AG10803 (cell line): ENCODE results near the gene FUCA1.
A peak's percentile ranks its signal among the peaks of the same experiment; 100 is the strongest.

Source experiments
- DNase-seq: peaks from one replicate; pipeline ENCODE4 v3.0.0; 2010; ENCODE audit warnings: low read depth
- H3K4me3 ChIP-seq: 2 replicates; pipeline ENCODE4 v1.5.1; 2011; ENCODE audit warnings: mild to moderate bottlenecking, low read length, control low read depth
- TF ChIP-seq, protein P1 (sequence below): conservative IDR thresholded peaks from 2 replicates; pipeline ENCODE4 v1.5.1; 2011; ENCODE audit warnings: mild to moderate bottlenecking, low read length, control low read depth, inconsistent platforms

FUCA1 gene

DNA sequence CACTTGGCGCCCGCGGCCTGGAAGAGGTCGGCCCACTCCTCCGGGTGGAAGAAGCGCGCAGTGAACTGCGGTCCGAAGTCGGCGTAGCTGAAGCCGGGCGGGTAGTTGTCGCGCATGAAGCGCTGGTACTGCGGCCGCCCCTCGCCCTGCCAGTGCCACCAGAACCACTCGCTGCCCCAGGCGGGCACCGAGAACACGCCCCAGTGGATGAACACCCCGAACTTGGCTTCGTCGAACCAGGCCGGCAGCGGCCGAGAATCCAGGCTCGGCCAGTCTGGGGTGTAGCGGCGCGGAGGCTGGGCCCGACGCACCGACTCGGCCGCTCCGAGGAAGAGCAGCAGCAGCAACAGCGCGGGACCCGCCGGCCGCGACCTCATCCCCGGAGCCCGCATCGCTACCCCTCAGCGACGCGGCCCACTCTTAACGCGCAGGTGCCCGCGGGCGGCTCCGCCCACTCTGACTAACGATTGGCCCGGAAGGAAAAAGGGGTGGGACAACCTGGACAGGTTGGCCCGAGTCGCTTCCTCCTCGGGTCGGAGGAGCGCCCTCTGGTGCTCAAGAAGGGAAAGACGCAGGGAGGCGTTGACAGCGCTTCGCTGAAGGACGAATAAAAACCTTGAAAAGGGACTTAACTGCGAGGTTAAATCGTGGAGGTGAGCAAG is at the start of gene FUCA1:
FUCA1 (minus strand) TSS at position 396 of the 662 bp plus-strand sequence; CDS start at position 392, 4 bp downstream.
- peak; percentile 70 for DNase-seq
- TF ChIP-seq, protein P1, sequence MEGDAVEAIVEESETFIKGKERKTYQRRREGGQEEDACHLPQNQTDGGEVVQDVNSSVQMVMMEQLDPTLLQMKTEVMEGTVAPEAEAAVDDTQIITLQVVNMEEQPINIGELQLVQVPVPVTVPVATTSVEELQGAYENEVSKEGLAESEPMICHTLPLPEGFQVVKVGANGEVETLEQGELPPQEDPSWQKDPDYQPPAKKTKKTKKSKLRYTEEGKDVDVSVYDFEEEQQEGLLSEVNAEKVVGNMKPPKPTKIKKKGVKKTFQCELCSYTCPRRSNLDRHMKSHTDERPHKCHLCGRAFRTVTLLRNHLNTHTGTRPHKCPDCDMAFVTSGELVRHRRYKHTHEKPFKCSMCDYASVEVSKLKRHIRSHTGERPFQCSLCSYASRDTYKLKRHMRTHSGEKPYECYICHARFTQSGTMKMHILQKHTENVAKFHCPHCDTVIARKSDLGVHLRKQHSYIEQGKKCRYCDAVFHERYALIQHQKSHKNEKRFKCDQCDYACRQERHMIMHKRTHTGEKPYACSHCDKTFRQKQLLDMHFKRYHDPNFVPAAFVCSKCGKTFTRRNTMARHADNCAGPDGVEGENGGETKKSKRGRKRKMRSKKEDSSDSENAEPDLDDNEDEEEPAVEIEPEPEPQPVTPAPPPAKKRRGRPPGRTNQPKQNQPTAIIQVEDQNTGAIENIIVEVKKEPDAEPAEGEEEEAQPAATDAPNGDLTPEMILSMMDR, result peak; percentile 89
- H3K4me3 ChIP-seq, result peak within 1 kb of the TSS; percentile 64

DNA sequence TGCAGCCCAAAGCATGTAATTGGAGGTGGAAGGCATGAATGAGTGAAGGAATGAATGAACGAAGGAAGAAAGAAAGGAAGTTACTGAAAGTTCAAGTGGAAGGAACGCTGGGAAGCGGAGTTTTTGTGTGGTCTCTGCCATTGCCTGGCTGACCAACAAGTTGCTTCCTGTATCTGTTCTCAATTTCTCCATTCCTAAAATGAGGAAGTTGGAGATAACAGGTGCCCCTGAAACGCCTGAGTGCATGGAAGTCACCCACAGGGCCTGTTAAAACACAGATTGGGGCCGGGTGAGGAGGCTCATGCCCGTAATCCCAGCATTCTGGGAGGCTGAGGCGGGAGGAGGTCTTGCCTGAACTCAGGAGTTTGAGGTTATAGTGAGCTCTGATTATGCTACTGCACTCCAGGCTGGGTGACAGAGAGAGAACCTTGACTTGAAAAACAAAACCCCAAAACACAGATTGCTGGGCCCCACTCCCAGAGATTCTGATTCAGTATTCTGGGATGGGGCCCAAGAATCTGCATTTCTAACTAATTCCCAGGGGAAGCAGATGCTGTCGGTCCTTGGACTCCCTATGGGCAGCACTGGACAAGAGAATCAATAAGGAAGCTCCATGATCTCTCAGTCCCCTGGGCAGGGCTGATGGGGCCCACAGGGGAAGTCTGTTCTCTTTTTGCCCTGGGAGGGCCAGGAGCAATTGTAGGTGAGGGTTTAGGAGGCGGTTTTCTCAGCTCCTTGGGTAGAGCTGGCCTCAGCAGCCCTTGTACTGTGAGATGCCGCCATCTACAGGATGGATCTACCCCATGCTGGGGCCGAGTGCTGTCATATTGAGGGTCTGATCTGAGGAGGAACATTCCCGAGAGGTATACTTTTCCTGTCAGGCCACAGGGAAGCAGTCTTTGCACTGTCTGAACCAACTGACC is 48.4 kb upstream of the FUCA1 start:
- no peak overlapping the region for H3K4me3 ChIP-seq
- TF ChIP-seq, protein P1, result peak; percentile 54
- DNase-seq, result peak; percentile 43

DNA sequence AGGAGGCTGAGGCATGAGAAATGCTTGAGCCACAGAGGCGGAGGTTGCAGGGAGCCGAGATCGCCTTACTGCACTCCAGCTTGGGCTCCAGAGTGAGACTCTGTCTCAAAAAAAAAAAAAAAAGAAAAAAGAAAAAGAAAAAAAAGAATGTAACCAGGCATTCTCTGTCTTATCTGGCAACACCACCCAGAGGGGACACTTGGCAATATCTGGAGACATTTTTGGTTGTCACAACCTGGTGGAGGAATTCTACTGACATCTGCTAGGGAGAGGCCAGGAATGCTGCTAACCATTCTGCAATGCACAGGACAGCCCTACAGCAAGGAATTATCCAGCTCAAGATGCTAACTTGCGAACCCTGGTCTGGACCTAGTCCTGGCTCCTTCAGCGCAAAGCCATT is 47.4 kb upstream of the FUCA1 start:
- H3K4me3 ChIP-seq, result no peak overlapping the region
- TF ChIP-seq, protein P1, result no peak
- DNase-seq, result no peak

DNA sequence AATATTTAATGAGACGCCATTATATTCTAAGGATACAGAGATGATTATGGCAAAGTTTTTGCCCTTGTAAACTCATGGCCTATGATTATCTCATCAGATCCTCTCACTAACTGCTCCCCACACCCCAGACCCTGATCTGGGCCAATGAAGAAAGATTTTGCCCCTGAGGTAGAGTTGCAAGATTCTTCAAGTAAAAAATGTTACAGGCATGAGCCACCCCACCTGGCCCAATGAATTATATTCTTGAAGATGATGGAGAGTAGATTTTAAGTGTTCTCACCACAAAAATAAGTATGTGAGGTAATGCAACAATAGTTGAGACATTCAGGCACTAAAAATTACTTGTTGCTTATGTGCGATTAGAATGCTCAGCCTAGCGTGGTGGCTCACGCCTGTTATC is 46.8 kb upstream of the FUCA1 start:
- TF ChIP-seq, protein P1, result no peak
- H3K4me3 ChIP-seq, result no peak overlapping the region
- no peak for DNase-seq

DNA sequence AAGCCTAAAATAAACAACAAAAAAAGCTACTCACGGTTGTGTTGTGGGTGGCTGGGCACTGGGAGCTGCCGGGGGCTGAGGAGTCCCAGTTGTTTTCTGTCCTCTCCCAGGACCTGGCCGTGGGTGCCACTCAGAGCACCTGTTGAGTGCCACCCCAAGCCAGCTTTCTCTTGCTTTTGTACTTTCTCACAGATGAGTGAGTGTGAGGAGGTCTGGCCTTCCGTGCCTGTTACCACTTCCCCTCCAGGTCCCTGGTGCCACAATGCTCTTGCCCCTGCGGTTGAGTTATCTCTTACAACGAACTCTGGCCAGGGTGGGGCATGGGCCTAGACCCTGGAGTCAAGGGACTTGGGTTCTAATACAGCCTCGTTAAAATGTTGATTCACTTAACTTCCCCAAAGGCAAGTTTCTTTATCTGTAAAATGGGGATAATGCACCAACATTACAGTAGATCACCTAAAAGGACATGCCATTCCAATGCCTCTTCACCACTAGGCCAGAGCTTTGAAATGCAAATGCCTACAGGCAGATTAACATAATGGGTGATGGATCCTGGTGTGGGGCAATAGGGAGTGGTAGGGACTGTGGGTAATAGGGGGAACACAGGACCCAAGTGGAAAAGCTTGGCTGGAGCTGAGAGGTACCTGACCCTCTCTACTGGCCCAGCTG is 45.3 kb upstream of the FUCA1 start, which contains the start of gene CNR2:
CNR2 (minus strand) TSS at position 151 of the 669 bp plus-strand sequence. CDS start 37,745 bp downstream, outside the sequence.
- TF ChIP-seq, protein P1, result no peak
- no peak within 1 kb of the TSS for H3K4me3 ChIP-seq
- DNase-seq, result no peak

DNA sequence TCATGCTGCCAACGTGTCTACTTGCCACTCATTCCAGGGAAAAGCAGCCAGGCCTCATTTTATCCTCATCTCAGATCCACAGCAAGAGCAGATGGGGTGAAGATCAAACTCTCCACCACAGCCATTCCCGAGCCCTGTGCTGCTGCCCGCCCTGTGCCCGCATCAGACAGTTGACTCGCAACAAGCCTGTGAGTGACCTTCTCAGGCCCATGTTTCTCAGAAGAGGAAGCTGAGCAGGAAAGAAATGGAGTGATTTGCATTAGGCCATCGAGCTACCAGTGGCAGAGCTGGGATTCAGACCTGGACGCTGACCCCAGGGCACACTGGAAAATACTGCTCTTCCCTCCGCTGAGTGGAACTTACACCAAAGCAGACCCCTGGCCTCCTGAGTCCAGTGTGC is 43.8 kb upstream of the FUCA1 start:
- H3K4me3 ChIP-seq, result no peak overlapping the region
- TF ChIP-seq, protein P1, result no peak

More for the DNA sequence above, 43.8 kb upstream of the FUCA1 start:
- no peak for DNase-seq
